Fibroblast of lung (primary cell): ENCODE measurements around the gene MLPH. TPM values are rescaled to one million over a fixed set of nuclear protein-coding genes. Genes with fewer than 3 reads are reported as not detected.
A peak's percentile ranks its signal among the peaks of the same experiment; 100 is the strongest.

ENCODE experiments used
- DNase-seq, 2 donors: peaks; one replicate each; pipeline versions ENCODE4 v3.0.0 to v3.0.0-alpha.2; 2010; ENCODE audit warnings: low read depth in 2 of 2
- H2AFZ ChIP-seq: 2 replicates; pipeline ENCODE4 v1.5.1; 2012; ENCODE audit warnings: low read length, control low read depth, inconsistent platforms
- H3K27ac ChIP-seq: 2 replicates; pipeline ENCODE4 v1.5.1; 2011; ENCODE audit warnings: low read length, control low read depth; ENCODE audit not compliant: insufficient read depth
- H3K27me3 ChIP-seq: 2 replicates; pipeline ENCODE4 v1.5.1; 2011; ENCODE audit warnings: mild to moderate bottlenecking, low read length; ENCODE audit not compliant: control insufficient read depth, insufficient read depth
- H3K36me3 ChIP-seq: 2 replicates; pipeline ENCODE4 v1.5.1; 2011; ENCODE audit warnings: low read length; ENCODE audit not compliant: control insufficient read depth, insufficient read depth
- H3K4me1 ChIP-seq: 2 replicates; pipeline ENCODE4 v1.5.1; 2011; ENCODE audit warnings: low read length; ENCODE audit not compliant: control insufficient read depth, insufficient read depth; ENCODE audit errors: extremely low read depth
- H3K4me2 ChIP-seq: 2 replicates; pipeline ENCODE4 v1.5.1; 2011; ENCODE audit warnings: low read length, control low read depth; ENCODE audit not compliant: insufficient read depth; ENCODE audit errors: extremely low read depth
- H3K4me3 ChIP-seq, 4 experiments: fragments of 200-600 bp in 1 of 4; sonication (generic) in 1 of 4; replicated peaks in 1 of 4; 2 replicates each; pipeline ENCODE4 v1.5.1; 2011 to 2016; ENCODE audit warnings: low read length in 4 of 4, low read depth in 3 of 4, mild to moderate bottlenecking in 3 of 4, control low read depth in 2 of 4, inconsistent platforms in 1 of 4, mixed read lengths in 1 of 4; ENCODE audit not compliant: insufficient read depth in 1 of 4; ENCODE audit errors: control extremely low read depth in 1 of 4
- H3K79me2 ChIP-seq: 2 replicates; pipeline ENCODE4 v1.5.1; 2012; ENCODE audit warnings: mild to moderate bottlenecking, low read length, inconsistent platforms; ENCODE audit not compliant: control insufficient read depth, insufficient read depth
- H3K9ac ChIP-seq: 2 replicates; pipeline ENCODE4 v1.5.1; 2011; ENCODE audit warnings: mild to moderate bottlenecking, low read length, control low read depth; ENCODE audit not compliant: insufficient read depth
- H3K9me3 ChIP-seq: 2 replicates; pipeline ENCODE4 v1.5.1; 2012; ENCODE audit warnings: low read depth, low read length; ENCODE audit not compliant: control insufficient read depth, insufficient read depth
- H4K20me1 ChIP-seq: 2 replicates; pipeline ENCODE4 v1.5.1; 2011; ENCODE audit warnings: low read length; ENCODE audit not compliant: control insufficient read depth, insufficient read depth; ENCODE audit errors: extremely low read depth
- CTCF ChIP-seq, 2 donors: IDR thresholded peaks in 1 of 2; conservative IDR thresholded peaks in 1 of 2; 1 replicate in 1 of 2; 2 replicates in 1 of 2; pipeline ENCODE4 v1.5.1; 2011 to 2012; ENCODE audit warnings: low read length in 2 of 2, control low read depth in 1 of 2, inconsistent platforms in 1 of 2, low read depth in 1 of 2, mild to moderate bottlenecking in 1 of 2
- EZH2 ChIP-seq: IDR thresholded peaks from 2 replicates; pipeline ENCODE4 v1.5.1; 2012; ENCODE audit warnings: low read length, control low read depth, mild to moderate bottlenecking; ENCODE audit errors: missing control alignments
- polyA plus RNA-seq, 2 donors: library from polyadenylated mRNA; depleted of rRNA in 1 of 2; stranded (reverse) in 1 of 2; unstranded in 1 of 2; fragments of >200 nt; gene quantifications; 2 replicates each; pipeline ENCODE4 v1.2.1, GENCODE V29; 2011 to 2012; ENCODE audit warnings: missing spikeins in 1 of 2
- total RNA-seq: library from RNA; depleted of rRNA; stranded (reverse); fragments of >200 nt; gene quantifications from 2 replicates; pipeline ENCODE4 v1.2.1, GENCODE V29; 2014

The MLPH gene
- total and polyA plus RNA-seq, 2 donors (not counting 1 experiment from before 2014, with no cell fraction given), result 3.1 to 10.7 TPM

GRCh38 chr2:237538001-237538720 lies 51.1 kb downstream of the MLPH start:
- Histone ChIP-seq H3K27ac (no peak overlapping the region), H3K4me1 (peaks cover 8% of the 10 kb centered on the region), H3K4me2 (no peak overlapping the region), H3K9ac (no peak overlapping the region), H3K4me3 (no peak overlapping the region), H3K9me3 (no peaks in the 10 kb centered on the region), H4K20me1 (no peaks in the 10 kb centered on the region), H3K27me3 (no peaks in the 10 kb centered on the region), H3K36me3 (no peaks in the 10 kb centered on the region), H2AFZ (no peak overlapping the region), H3K79me2 (no peaks in the 10 kb centered on the region)
- TF ChIP-seq EZH2 (no peak), CTCF (conservative IDR thresholded peaks at IDR 0.05 in 1 of 2, IDR thresholded peaks at IDR 0.05 in 1 of 2; ENCODE audit: low read depth in 1 of 2, low read length in 2 of 2) (no peak)
- peak in 1 of 2 donors; percentile 4 for DNase-seq

GRCh38 chr2:237538901-237539300 lies 51.9 kb downstream of the MLPH start:
- H3K79me2 ChIP-seq, result no peaks in the 10 kb centered on the region
- H3K9me3 ChIP-seq, result no peaks in the 10 kb centered on the region
- H3K9ac ChIP-seq, result no peak overlapping the region
- H4K20me1 ChIP-seq, result no peaks in the 10 kb centered on the region
- peaks cover 8% of the 10 kb centered on the region for H3K4me1 ChIP-seq
- H3K4me2 ChIP-seq, result no peak overlapping the region
- no peak overlapping the region for H2AFZ ChIP-seq
- H3K27ac ChIP-seq, result no peak overlapping the region
- DNase-seq, result no peak
- TF ChIP-seq CTCF (conservative IDR thresholded peaks at IDR 0.05 in 1 of 2, IDR thresholded peaks at IDR 0.05 in 1 of 2; ENCODE audit: low read depth in 1 of 2, low read length in 2 of 2) (no peak), EZH2 (no peak)
- H3K4me3 ChIP-seq, result no peak overlapping the region
- no peaks in the 10 kb centered on the region for H3K36me3 ChIP-seq
- no peaks in the 10 kb centered on the region for H3K27me3 ChIP-seq

- Histone ChIP-seq H3K27ac (no peak overlapping the region), H3K4me1 (peaks cover 8% of the 10 kb centered on the region), H3K9me3 (no peaks in the 10 kb centered on the region), H3K4me2 (no peak overlapping the region), H3K27me3 (no peaks in the 10 kb centered on the region), H3K4me3 (no peak overlapping the region), H3K9ac (no peak overlapping the region), H3K79me2 (no peaks in the 10 kb centered on the region), H3K36me3 (no peaks in the 10 kb centered on the region), H4K20me1 (no peaks in the 10 kb centered on the region), H2AFZ (no peak overlapping the region)
- no peak for TF ChIP-seq CTCF (conservative IDR thresholded peaks at IDR 0.05 in 1 of 2, IDR thresholded peaks at IDR 0.05 in 1 of 2; ENCODE audit: low read depth in 1 of 2, low read length in 2 of 2)
- no peak for TF ChIP-seq EZH2
- peak in 1 of 2 donors; percentile 31 for DNase-seq
Observed at GRCh38 chr2:237539681-237540080, 52.6 kb downstream of the MLPH start.
